Measurements from ENCODE around the gene EEF2KMT. TPM values are rescaled to one million over a fixed set of nuclear protein-coding genes. Genes with fewer than 3 reads are reported as not detected.
"Not testable (repeated sequence)": the region's sequence is repeated elsewhere in the genome, so short reads cannot be mapped to it uniquely, and the experiment has no call there.

Gene EEF2KMT
- total and polyA plus RNA-seq, 2 donors (not counting 3 experiments of a cell fraction or from before 2014, with no cell fraction given) = 13.9 to 15.5 TPM

- H3K4me2 ChIP-seq (ENCODE audit: insufficient read depth, low read length); H3K9me1 ChIP-seq (replicated peaks; ENCODE audit: control insufficient read depth, extremely low read depth, insufficient read depth, low read length); H3K27ac ChIP-seq (ENCODE audit: insufficient read depth, low read depth, low read length); CTCF ChIA-PET; H3K4me3 ChIP-seq (replicated peaks in 1 of 3; ENCODE audit: insufficient read depth in 1 of 3, low read depth in 1 of 3, low read length in 3 of 3); H4K20me1 ChIP-seq (replicated peaks; ENCODE audit: control insufficient read depth, extremely low read depth, insufficient read depth, low read length); H3K9me3 ChIP-seq (replicated peaks; ENCODE audit: control insufficient read depth, insufficient read depth, low read length); dilution Hi-C loops (cut with MboI; ENCODE audit: extremely low pct_ligation_motif_present, low sequenced_read_pairs); POLR2A ChIA-PET; H3K36me3 ChIP-seq (ENCODE audit: control insufficient read depth in 2 of 2, extremely low read depth in 1 of 2, insufficient read depth in 2 of 2, low read length in 2 of 2); H3K9ac ChIP-seq (replicated peaks; ENCODE audit: extremely low read depth, insufficient read depth, low read length); H3K79me2 ChIP-seq (ENCODE audit: control insufficient read depth, insufficient read depth, low read length); DNase-seq (ENCODE audit: low read depth, low spot score); FAIRE-seq; intact Hi-C loops (cut with micrococcal nuclease); H3K4me1 ChIP-seq (ENCODE audit: control insufficient read depth, extremely low read depth, insufficient read depth, low read length); BruUV-seq (replicated peaks); H3K27me3 ChIP-seq (ENCODE audit: control insufficient read depth in 2 of 2, insufficient read depth in 2 of 2, low read length in 2 of 2); H2AFZ ChIP-seq (ENCODE audit: low read depth, low read length): not testable (repeated sequence)
Measured at GRCh38 chr16:5044581-5044980, 53.0 kb downstream of the EEF2KMT start.

- Histone ChIP-seq H3K9ac (replicated peaks; ENCODE audit: extremely low read depth, insufficient read depth, low read length) (no peak overlapping the region), H3K4me3 (replicated peaks in 1 of 3; ENCODE audit: insufficient read depth in 1 of 3, low read depth in 1 of 3, low read length in 3 of 3) (no peak overlapping the region), H3K4me1 (ENCODE audit: control insufficient read depth, extremely low read depth, insufficient read depth, low read length) (no peaks in the 10 kb centered on the region), H3K27me3 (ENCODE audit: control insufficient read depth in 2 of 2, insufficient read depth in 2 of 2, low read length in 2 of 2) (peaks cover 1 to 6% of the 10 kb centered on the region in 2 experiments), H4K20me1 (replicated peaks; ENCODE audit: control insufficient read depth, extremely low read depth, insufficient read depth, low read length) (no peaks in the 10 kb centered on the region), H3K79me2 (ENCODE audit: control insufficient read depth, insufficient read depth, low read length) (no peaks in the 10 kb centered on the region), H3K4me2 (ENCODE audit: insufficient read depth, low read length) (no peak overlapping the region), H3K9me3 (replicated peaks; ENCODE audit: control insufficient read depth, insufficient read depth, low read length) (no peaks in the 10 kb centered on the region), H3K9me1 (replicated peaks; ENCODE audit: control insufficient read depth, extremely low read depth, insufficient read depth, low read length) (no peaks in the 10 kb centered on the region), H3K36me3 (ENCODE audit: control insufficient read depth in 2 of 2, extremely low read depth in 1 of 2, insufficient read depth in 2 of 2, low read length in 2 of 2) (no peaks in the 10 kb centered on the region), H3K27ac (ENCODE audit: insufficient read depth, low read depth, low read length) (no peak overlapping the region), H2AFZ (ENCODE audit: low read depth, low read length) (no peak overlapping the region)
- intact Hi-C loops (cut with micrococcal nuclease) = no loop called here
- dilution Hi-C loops (cut with MboI; ENCODE audit: extremely low pct_ligation_motif_present, low sequenced_read_pairs) = no loop called here
- TF ChIP-seq MYC (IDR thresholded peaks at IDR 0.05; ENCODE audit: low read depth, low read length) (no peak), JUN (IDR thresholded peaks at IDR 0.05; ENCODE audit: borderline replicate concordance, insufficient read depth, insufficient read length, low read depth) (no peak), POLR2A (IDR thresholded peaks at IDR 0.05; ENCODE audit: low read depth, low read length) (no peak), MAX (IDR thresholded peaks at IDR 0.05; ENCODE audit: insufficient read depth, insufficient read length) (no peak), POLR2AphosphoS5 (IDR thresholded peaks at IDR 0.05; ENCODE audit: insufficient read depth, low read depth, low read length) (no peak), FOS (IDR thresholded peaks at IDR 0.05; ENCODE audit: borderline replicate concordance, insufficient read depth, low read length) (no peak), EZH2 (IDR thresholded peaks at IDR 0.05; ENCODE audit: borderline replicate concordance, low read depth, low read length, severe bottlenecking) (no peak), GATA2 (IDR thresholded peaks at IDR 0.05; ENCODE audit: insufficient read depth, insufficient read length, low read depth, low read length) (no peak), CTCF (IDR thresholded peaks at IDR 0.05; ENCODE audit: extremely low read depth in 1 of 2, insufficient read depth in 1 of 2, low read depth in 1 of 2, low read length in 2 of 2) (no peak)
- DNase-seq (ENCODE audit: low read depth, low spot score) (no peak), FAIRE-seq (no peak)
- CTCF ChIA-PET = no interaction called here
- POLR2A ChIA-PET = no interaction called here
- BruUV-seq (replicated peaks) = no TSS peak
Measured at GRCh38 chr16:5044011-5044540, 53.5 kb downstream of the EEF2KMT start.

Data from endothelial cell of umbilical vein (primary cell).